ENCODE measurements around the gene TMPRSS2.
"Not testable (repeated sequence)": the region's sequence is repeated elsewhere in the genome, so short reads cannot be mapped to it uniquely, and the experiment has no call there.

Gene TMPRSS2

GRCh38 chr21:41422546-41423304 is 85.2 kb downstream of the TMPRSS2 start:
- no peak for DNase-seq

GRCh38 chr21:41420998-41421397 is 87.0 kb downstream of the TMPRSS2 start:
- not testable (repeated sequence) for DNase-seq

- DNase-seq = peak; percentile 55
These were observed 87.8 kb downstream of the TMPRSS2 start for GRCh38 chr21:41419921-41420862.

GRCh38 chr21:41418956-41419680 is 88.8 kb downstream of the TMPRSS2 start:
- DNase-seq = no peak

GRCh38 chr21:41418393-41418792 is 89.6 kb downstream of the TMPRSS2 start:
- no peak for DNase-seq

GRCh38 chr21:41417505-41417904 is 90.5 kb downstream of the TMPRSS2 start:
- DNase-seq = not testable (repeated sequence)

Data from stimulated activated naive CD4-positive, alpha-beta T cell treated with Interleukin-2 at 50 U/mL for 16 hours (primary cell).